ENCODE results near the gene CTSW.

DNA sequence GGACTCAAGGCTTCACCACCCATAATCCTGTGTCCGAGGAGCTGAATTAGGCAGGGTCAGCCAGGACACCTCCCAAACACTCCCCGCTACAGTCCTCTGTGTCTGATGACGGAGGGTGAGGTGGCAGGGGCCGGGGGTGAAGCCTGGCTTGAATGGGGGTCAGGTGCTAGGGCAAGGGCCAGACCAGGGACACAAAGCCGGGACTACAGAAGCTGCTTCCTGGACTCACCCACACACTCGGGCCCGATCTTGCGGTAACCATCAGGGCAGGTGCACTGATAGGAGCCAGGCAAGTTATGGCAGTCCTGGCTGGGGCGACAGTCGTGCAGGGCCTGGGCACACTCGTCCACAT lies 9.4 kb upstream of the CTSW start:
- TF ChIP-seq, protein P1, sequence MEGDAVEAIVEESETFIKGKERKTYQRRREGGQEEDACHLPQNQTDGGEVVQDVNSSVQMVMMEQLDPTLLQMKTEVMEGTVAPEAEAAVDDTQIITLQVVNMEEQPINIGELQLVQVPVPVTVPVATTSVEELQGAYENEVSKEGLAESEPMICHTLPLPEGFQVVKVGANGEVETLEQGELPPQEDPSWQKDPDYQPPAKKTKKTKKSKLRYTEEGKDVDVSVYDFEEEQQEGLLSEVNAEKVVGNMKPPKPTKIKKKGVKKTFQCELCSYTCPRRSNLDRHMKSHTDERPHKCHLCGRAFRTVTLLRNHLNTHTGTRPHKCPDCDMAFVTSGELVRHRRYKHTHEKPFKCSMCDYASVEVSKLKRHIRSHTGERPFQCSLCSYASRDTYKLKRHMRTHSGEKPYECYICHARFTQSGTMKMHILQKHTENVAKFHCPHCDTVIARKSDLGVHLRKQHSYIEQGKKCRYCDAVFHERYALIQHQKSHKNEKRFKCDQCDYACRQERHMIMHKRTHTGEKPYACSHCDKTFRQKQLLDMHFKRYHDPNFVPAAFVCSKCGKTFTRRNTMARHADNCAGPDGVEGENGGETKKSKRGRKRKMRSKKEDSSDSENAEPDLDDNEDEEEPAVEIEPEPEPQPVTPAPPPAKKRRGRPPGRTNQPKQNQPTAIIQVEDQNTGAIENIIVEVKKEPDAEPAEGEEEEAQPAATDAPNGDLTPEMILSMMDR (IDR thresholded peaks at IDR 0.05): no peak
- TF ChIP-seq POLR2A (IDR thresholded peaks at IDR 0.05): no peak

All from thyroid gland (tissue), 4 donors.